C4-2B (cell line): ENCODE measurements around the gene METTL21A.

Source experiments
- H3K27ac ChIP-seq: fragments of 450-650 bp; 2 replicates; pipeline ENCODE4 v1.5.1; 2017
- CTCF ChIP-seq: fragments of 450-650 bp; conservative IDR thresholded peaks from 2 replicates; pipeline ENCODE4 v1.5.1; 2017; ENCODE audit warnings: mild to moderate bottlenecking
- ZFX ChIP-seq: fragments of 450-650 bp; IDR thresholded peaks from 2 replicates; pipeline ENCODE4 v1.6.1; 2017

Gene METTL21A

GRCh38 chr2:207621501-207622039 lies 3.6 kb downstream of the METTL21A start:
- no peak overlapping the region for H3K27ac ChIP-seq
- TF ChIP-seq CTCF: no peak
- no peak for TF ChIP-seq ZFX

- no peak for TF ChIP-seq CTCF
- H3K27ac ChIP-seq: no peak overlapping the region
Measured at GRCh38 chr2:207619764-207620203, 5.4 kb downstream of the METTL21A start.

- H3K27ac ChIP-seq: no peak overlapping the region
- TF ChIP-seq CTCF: no peak
Measured at GRCh38 chr2:207617011-207617671, 8.1 kb downstream of the METTL21A start.

GRCh38 chr2:207616185-207616584 lies 9.0 kb downstream of the METTL21A start:
- H3K27ac ChIP-seq: no peak overlapping the region
- TF ChIP-seq CTCF (no peak), ZFX (no peak)

GRCh38 chr2:207614824-207615223 lies 10.4 kb downstream of the METTL21A start:
- H3K27ac ChIP-seq: no peak overlapping the region
- TF ChIP-seq ZFX (no peak), CTCF (no peak)

- no peak for TF ChIP-seq ZFX
- TF ChIP-seq CTCF: no peak
- H3K27ac ChIP-seq: no peak overlapping the region
Measured at GRCh38 chr2:207612714-207613113, 12.5 kb downstream of the METTL21A start.

- no peak overlapping the region for H3K27ac ChIP-seq
- TF ChIP-seq CTCF: no peak
- TF ChIP-seq ZFX: no peak
Measured at GRCh38 chr2:207606829-207607228, 18.4 kb downstream of the METTL21A start.
